ENCODE results near the gene TEX48.

- no peak for TF ChIP-seq POLR2AphosphoS5 (IDR thresholded peaks at IDR 0.05; ENCODE audit: low read depth, low read length)
- TF ChIP-seq TAF1 (IDR thresholded peaks at IDR 0.05; ENCODE audit: borderline replicate concordance, insufficient read depth, low read length): no peak
- TF ChIP-seq, protein P1, sequence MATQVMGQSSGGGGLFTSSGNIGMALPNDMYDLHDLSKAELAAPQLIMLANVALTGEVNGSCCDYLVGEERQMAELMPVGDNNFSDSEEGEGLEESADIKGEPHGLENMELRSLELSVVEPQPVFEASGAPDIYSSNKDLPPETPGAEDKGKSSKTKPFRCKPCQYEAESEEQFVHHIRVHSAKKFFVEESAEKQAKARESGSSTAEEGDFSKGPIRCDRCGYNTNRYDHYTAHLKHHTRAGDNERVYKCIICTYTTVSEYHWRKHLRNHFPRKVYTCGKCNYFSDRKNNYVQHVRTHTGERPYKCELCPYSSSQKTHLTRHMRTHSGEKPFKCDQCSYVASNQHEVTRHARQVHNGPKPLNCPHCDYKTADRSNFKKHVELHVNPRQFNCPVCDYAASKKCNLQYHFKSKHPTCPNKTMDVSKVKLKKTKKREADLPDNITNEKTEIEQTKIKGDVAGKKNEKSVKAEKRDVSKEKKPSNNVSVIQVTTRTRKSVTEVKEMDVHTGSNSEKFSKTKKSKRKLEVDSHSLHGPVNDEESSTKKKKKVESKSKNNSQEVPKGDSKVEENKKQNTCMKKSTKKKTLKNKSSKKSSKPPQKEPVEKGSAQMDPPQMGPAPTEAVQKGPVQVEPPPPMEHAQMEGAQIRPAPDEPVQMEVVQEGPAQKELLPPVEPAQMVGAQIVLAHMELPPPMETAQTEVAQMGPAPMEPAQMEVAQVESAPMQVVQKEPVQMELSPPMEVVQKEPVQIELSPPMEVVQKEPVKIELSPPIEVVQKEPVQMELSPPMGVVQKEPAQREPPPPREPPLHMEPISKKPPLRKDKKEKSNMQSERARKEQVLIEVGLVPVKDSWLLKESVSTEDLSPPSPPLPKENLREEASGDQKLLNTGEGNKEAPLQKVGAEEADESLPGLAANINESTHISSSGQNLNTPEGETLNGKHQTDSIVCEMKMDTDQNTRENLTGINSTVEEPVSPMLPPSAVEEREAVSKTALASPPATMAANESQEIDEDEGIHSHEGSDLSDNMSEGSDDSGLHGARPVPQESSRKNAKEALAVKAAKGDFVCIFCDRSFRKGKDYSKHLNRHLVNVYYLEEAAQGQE (IDR thresholded peaks at IDR 0.05; ENCODE audit: insufficient read depth in 1 of 2, low read depth in 2 of 2, low read length in 2 of 2): no peak
- TF ChIP-seq FOXP2 (optimal IDR thresholded peaks at IDR 0.05; ENCODE audit: borderline replicate concordance, extremely low read depth, extremely low read length, insufficient read depth): no peak
- TF ChIP-seq SIN3A (IDR thresholded peaks at IDR 0.05; ENCODE audit: borderline replicate concordance, insufficient read depth, low read length): no peak
Observed at GRCh38 chr9:114664181-114664580, 17.8 kb downstream of the TEX48 start.

Measured in PFSK-1 (cell line).